Lung (tissue), 12 donors: ENCODE data around the gene HOXB2. TPM values are rescaled to one million over a fixed set of nuclear protein-coding genes. Genes with fewer than 3 reads are reported as not detected.

Source experiments
- ATAC-seq: fragments of 200-7000 bp; cut with Tn5 transposase; one replicate; pipeline ENCODE4 v1.9.1; 2020; ENCODE audit warnings: moderate number of reproducible peaks; ENCODE audit not compliant: insufficient read depth, low FRiP score
- DNase-seq, 3 donors: peaks; one replicate each; pipeline ENCODE4 v3.0.0-alpha.2; 2013 to 2017
- H3K27ac ChIP-seq, 2 donors: one replicate each; pipeline ENCODE4 v1.5.1; 2013; ENCODE audit warnings: mild to moderate bottlenecking in 2 of 2, moderate library complexity in 2 of 2, control low read depth in 1 of 2, inconsistent platforms in 1 of 2, low read depth in 1 of 2, low read length in 1 of 2
- H3K27me3 ChIP-seq, 3 donors: one replicate each; pipeline ENCODE4 v1.5.1; 2013; ENCODE audit warnings: low read length in 2 of 3; ENCODE audit not compliant: control insufficient read depth in 3 of 3, insufficient read depth in 3 of 3
- H3K36me3 ChIP-seq, 4 donors: one replicate each; pipeline ENCODE4 v1.5.1; 2013; ENCODE audit warnings: low read length in 4 of 4, mild to moderate bottlenecking in 1 of 4, moderate library complexity in 1 of 4; ENCODE audit not compliant: control insufficient read depth in 4 of 4, insufficient read depth in 4 of 4
- H3K4me1 ChIP-seq, 5 donors: one replicate each; pipeline ENCODE4 v1.5.1; 2013; ENCODE audit warnings: low read length in 5 of 5, mild to moderate bottlenecking in 2 of 5, moderate library complexity in 1 of 5; ENCODE audit not compliant: control insufficient read depth in 5 of 5, insufficient read depth in 5 of 5
- H3K4me3 ChIP-seq: one replicate; pipeline ENCODE4 v1.5.1; 2013; ENCODE audit warnings: mild to moderate bottlenecking, control low read depth, moderate library complexity
- H3K9ac ChIP-seq, 2 donors: one replicate each; pipeline ENCODE4 v1.5.1; 2013; ENCODE audit warnings: low read length in 2 of 2, control low read depth in 1 of 2; ENCODE audit not compliant: insufficient read depth in 1 of 2
- H3K9me3 ChIP-seq, 4 donors: one replicate each; pipeline ENCODE4 v1.5.1; 2013; ENCODE audit warnings: low read length in 3 of 4, mild to moderate bottlenecking in 1 of 4, moderate library complexity in 1 of 4; ENCODE audit not compliant: control insufficient read depth in 4 of 4, insufficient read depth in 3 of 4
- CTCF ChIP-seq: IDR thresholded peaks from 2 replicates; pipeline ENCODE4 v1.5.1; 2012; ENCODE audit warnings: mild to moderate bottlenecking; ENCODE audit errors: control extremely low read depth, extremely low read depth
- WGBS, 2 donors: extraction: QIAGEN DNeasy Blood & Tissue Kit; methylation state at CpG; one replicate each; pipeline ENCODE4 v1.1.7; 2013; 5-methylcytosine and 5-hydroxymethylcytosine counted together
- polyA plus RNA-seq, 2 donors: library from polyadenylated mRNA; stranded (reverse); fragments of 200-250 nt; gene quantifications; one replicate each; pipeline ENCODE4 v1.2.1, GENCODE V29; 2013
- total RNA-seq, 2 donors: library from RNA; depleted of rRNA in 1 of 2; stranded (reverse); fragments of >200 nt in 1 of 2; gene quantifications; one replicate each; pipeline ENCODE4 v1.2.1, GENCODE V29; 2014 to 2021
- donor health status: control.
- donor health status: control.
- donor health status: Bipolar disorder and iron deficiency.
- donor health status: healthy.
- donor health status: DM: yes; HTN: yes; CAD: no.

The HOXB2 gene
- total and polyA plus RNA-seq, 4 donors: 4.1 to 13.9 (median 7.3) TPM

GRCh38 chr17:48576479-48577309, 31.8 kb upstream of the HOXB2 start:
- H3K9ac ChIP-seq: peak overlapping the region; percentile 84 to 96
- DNase-seq: peak in 1 of 3 donors; percentile 63
- ATAC-seq: no peak

GRCh38 chr17:48575673-48576478, 31.0 kb upstream of the HOXB2 start:
- peak overlapping the region in 1 of 2 donors; percentile 89 for H3K27ac ChIP-seq
- DNase-seq (peak in 2 of 3 donors; percentile 58 to 71), ATAC-seq (no peak)
- H3K9me3 ChIP-seq: no peaks in the 10 kb centered on the region
- peaks cover 3 to 69% (median 17%) of the 10 kb centered on the region in 3 donors for H3K27me3 ChIP-seq
- no peak overlapping the region for H3K4me3 ChIP-seq
- WGBS, 2 donors: 25 to 41% methylated on average over 22 of the region's 22 CpGs
- peaks cover 0 to 80% (median 0%) of the 10 kb centered on the region in 5 donors for H3K4me1 ChIP-seq
- peak overlapping the region; percentile 84 to 96 for H3K9ac ChIP-seq
- H3K36me3 ChIP-seq: peaks cover 0 to 29% (median 1%) of the 10 kb centered on the region in 4 donors
- no peak for TF ChIP-seq CTCF

More at GRCh38 chr17:48576479-48577309, 31.8 kb upstream of the HOXB2 start:
- Histone ChIP-seq H3K9me3 (no peaks in the 10 kb centered on the region), H3K27me3 (peaks cover 4 to 65% (median 19%) of the 10 kb centered on the region in 3 donors), H3K36me3 (peaks cover 0 to 29% (median 1%) of the 10 kb centered on the region in 4 donors), H3K4me1 (peaks cover 0 to 81% (median 0%) of the 10 kb centered on the region in 5 donors), H3K4me3 (peak overlapping the region; percentile 12), H3K27ac (peak overlapping the region in 1 of 2 donors; percentile 71)
- no peak for TF ChIP-seq CTCF
- WGBS, 2 donors: 7 to 11% methylated on average over 41 to 43 of the region's 43 CpGs

GRCh38 chr17:48575066-48575582, 30.2 kb upstream of the HOXB2 start:
- ATAC-seq (no peak), DNase-seq (no peak)
- peak overlapping the region; percentile 59 to 96 for H3K9ac ChIP-seq
- H3K27me3 ChIP-seq: peaks cover 0 to 68% (median 15%) of the 10 kb centered on the region in 3 donors
- peaks cover 0 to 80% (median 0%) of the 10 kb centered on the region in 5 donors for H3K4me1 ChIP-seq
- no peaks in the 10 kb centered on the region for H3K9me3 ChIP-seq
- H3K36me3 ChIP-seq: peaks cover 0 to 32% (median 1%) of the 10 kb centered on the region in 4 donors
- peak overlapping the region in 1 of 2 donors; percentile 29 for H3K27ac ChIP-seq
- no peak overlapping the region for H3K4me3 ChIP-seq
- TF ChIP-seq CTCF: no peak
- WGBS, 2 donors: 40 to 65% methylated on average over 7 of the region's 7 CpGs
